Measurements from ENCODE around the gene MINDY4. TPM values are rescaled to one million over a fixed set of nuclear protein-coding genes. Genes with fewer than 3 reads are reported as not detected.

Gene MINDY4
- total RNA-seq, 1 donor from 2014 or later = 4.4 TPM

DNA sequence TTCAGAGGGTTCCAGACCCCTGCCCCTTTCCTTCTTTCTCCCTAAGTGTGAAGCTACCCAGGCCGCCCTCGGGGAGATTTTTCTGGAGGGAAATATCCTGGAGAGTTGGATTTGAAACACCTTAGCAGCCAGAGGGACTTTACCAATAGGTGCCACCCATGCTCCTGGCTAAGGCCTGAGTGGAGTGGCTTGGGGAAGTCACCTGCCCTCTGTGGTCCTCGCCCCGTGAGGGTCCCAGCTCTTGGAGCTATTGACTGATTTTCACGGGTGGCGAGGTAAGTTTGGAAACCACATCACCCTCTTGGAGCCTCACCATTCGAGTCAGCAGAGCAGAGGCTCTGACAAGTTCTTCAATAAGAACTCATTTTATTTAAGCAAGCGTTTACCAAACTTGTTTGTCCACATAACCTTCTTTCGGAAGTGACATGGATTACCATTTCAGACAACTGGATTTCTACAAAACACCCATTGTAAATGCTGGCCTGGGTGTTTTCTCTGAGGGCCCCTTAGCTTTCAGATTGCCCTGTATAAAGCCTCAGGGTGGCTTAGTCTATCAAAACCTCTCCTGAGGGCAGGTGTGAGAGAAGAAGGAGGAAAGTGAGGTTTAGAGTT is 160.8 kb downstream of the MINDY4 start:
- Mint-ChIP-seq H3K9me3 (ENCODE audit: unreplicated experiment) (peaks cover 8% of the 10 kb centered on the region), H3K36me3 (ENCODE audit: unreplicated experiment) (no peaks in the 10 kb centered on the region), H3K27me3 (ENCODE audit: unreplicated experiment) (peaks cover 28% of the 10 kb centered on the region), H3K4me1 (ENCODE audit: unreplicated experiment) (no peaks in the 10 kb centered on the region), H3K4me3 (ENCODE audit: unreplicated experiment) (no peak overlapping the region), H3K27ac (ENCODE audit: unreplicated experiment) (no peak overlapping the region)
- no peak for TF ChIP-seq CTCF (IDR thresholded peaks at IDR 0.05)
- peak; percentile 66 for DNase-seq (ENCODE audit: extremely low spot score, unreplicated experiment)

- Mint-ChIP-seq H3K27ac (ENCODE audit: unreplicated experiment) (no peak overlapping the region), H3K36me3 (ENCODE audit: unreplicated experiment) (no peaks in the 10 kb centered on the region), H3K9me3 (ENCODE audit: unreplicated experiment) (peaks cover 5% of the 10 kb centered on the region), H3K4me3 (ENCODE audit: unreplicated experiment) (no peak overlapping the region), H3K4me1 (ENCODE audit: unreplicated experiment) (no peaks in the 10 kb centered on the region), H3K27me3 (ENCODE audit: unreplicated experiment) (peaks cover 33% of the 10 kb centered on the region)
- DNase-seq (ENCODE audit: extremely low spot score, unreplicated experiment) = peak; percentile 62
- TF ChIP-seq CTCF (IDR thresholded peaks at IDR 0.05) = no peak
Measured at GRCh38 chr7:30932562-30932961, 161.3 kb downstream of the MINDY4 start.

- no peak overlapping the region for H3K27ac Mint-ChIP-seq (ENCODE audit: unreplicated experiment)
- no peak overlapping the region for H3K4me3 Mint-ChIP-seq (ENCODE audit: unreplicated experiment)
- H3K36me3 Mint-ChIP-seq (ENCODE audit: unreplicated experiment) = no peaks in the 10 kb centered on the region
- peak; percentile 84 for DNase-seq (ENCODE audit: extremely low spot score, unreplicated experiment)
- H3K4me1 Mint-ChIP-seq (ENCODE audit: unreplicated experiment) = no peaks in the 10 kb centered on the region
- H3K9me3 Mint-ChIP-seq (ENCODE audit: unreplicated experiment) = no peaks in the 10 kb centered on the region
- TF ChIP-seq CTCF (IDR thresholded peaks at IDR 0.05) = no peak
- H3K27me3 Mint-ChIP-seq (ENCODE audit: unreplicated experiment) = peaks cover 32% of the 10 kb centered on the region
Measured at GRCh38 chr7:30933124-30933974, 162.1 kb downstream of the MINDY4 start.

DNA sequence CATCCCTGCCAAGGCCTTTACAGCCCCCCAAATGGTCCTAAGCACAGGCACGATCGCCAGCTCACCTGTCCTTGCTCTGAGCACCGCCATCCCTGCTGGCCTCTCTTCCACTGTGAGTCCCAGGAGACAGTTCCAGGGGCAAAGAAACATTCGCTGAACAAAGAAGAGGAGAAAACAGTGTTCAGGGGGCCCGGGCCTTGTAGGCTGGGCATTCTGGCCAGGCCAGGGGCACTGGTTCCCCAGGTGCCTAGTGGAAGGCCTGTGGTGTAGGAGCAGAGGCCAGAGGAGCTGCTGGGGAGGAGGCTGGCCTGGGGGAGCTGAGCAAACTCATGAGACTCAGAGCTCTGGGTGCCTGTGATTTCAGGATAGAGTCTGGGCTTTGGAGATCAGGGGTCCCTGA is 163.0 kb downstream of the MINDY4 start:
- Mint-ChIP-seq H3K36me3 (ENCODE audit: unreplicated experiment) (no peaks in the 10 kb centered on the region), H3K27ac (ENCODE audit: unreplicated experiment) (no peak overlapping the region), H3K4me3 (ENCODE audit: unreplicated experiment) (no peak overlapping the region), H3K4me1 (ENCODE audit: unreplicated experiment) (peaks cover 2% of the 10 kb centered on the region), H3K9me3 (ENCODE audit: unreplicated experiment) (no peaks in the 10 kb centered on the region), H3K27me3 (ENCODE audit: unreplicated experiment) (peaks cover 33% of the 10 kb centered on the region)
- DNase-seq (ENCODE audit: extremely low spot score, unreplicated experiment) = peak; percentile 68
- no peak for TF ChIP-seq CTCF (IDR thresholded peaks at IDR 0.05)

All from osteocyte (in vitro differentiated cells).